NCI-H146 treated with DMSO at 0.1 percent for 48 hours (cell line): ENCODE results near the gene INO80.
A peak's percentile ranks its signal among the peaks of the same experiment; 100 is the strongest.
"Not testable (repeated sequence)": the region's sequence is repeated elsewhere in the genome, so short reads cannot be mapped to it uniquely, and the experiment has no call there.

Experiments used
- DNase-seq: peaks from one replicate; lab custom pipeline; 2025; ENCODE audit not compliant: unreplicated experiment; lab: John Stamatoyannopoulos, UW

The INO80 gene

DNA sequence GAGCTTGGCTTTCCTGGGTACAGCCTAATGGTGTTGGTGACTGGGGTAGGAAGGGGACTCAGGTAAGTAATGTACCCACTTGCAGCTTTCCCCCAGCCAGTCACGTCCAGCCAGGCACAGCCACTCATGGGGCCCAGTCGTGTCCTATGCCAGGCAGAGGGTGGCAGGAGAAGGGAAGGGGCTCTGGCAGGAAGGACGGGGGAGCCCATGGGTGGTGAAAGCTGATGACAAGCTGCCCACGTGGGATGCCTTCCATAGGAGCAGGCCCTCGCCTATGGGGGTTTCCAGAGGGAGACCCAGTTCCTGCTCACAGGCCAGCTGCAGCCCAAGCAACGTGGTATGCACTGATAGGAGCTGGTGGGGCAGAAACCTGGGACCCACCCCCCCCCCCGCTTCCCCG, 152.1 kb downstream of the INO80 start:
- DNase-seq: no peak

- DNase-seq: no peak
Observed at GRCh38 chr15:40963201-40963600, 152.9 kb downstream of the INO80 start.

GRCh38 chr15:40962317-40962716, 153.8 kb downstream of the INO80 start:
- DNase-seq: not testable (repeated sequence)

DNA sequence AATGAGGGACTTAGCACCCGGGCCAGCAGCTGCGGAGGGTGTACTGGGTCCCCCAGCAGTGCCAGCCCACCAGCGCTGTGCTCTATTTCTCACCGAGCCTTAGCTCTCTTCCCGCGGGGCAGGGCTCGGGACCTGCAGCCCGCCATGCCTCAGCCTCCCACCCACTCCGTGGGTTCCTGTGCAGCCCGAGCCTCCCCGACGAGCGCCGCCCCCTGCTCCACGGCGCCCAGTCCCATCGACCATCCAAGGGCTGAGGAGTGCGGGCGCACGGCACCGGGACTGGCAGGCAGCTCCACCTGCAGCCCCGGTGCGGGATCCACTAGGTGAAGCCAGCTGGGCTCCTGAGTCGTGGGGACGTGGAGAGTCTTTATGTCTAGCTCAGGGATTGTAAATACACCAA, 154.3 kb downstream of the INO80 start:
- not testable (repeated sequence) for DNase-seq

- no peak for DNase-seq
Observed at GRCh38 chr15:40960925-40961324, 155.2 kb downstream of the INO80 start.

GRCh38 chr15:40960151-40960885, 155.8 kb downstream of the INO80 start:
- no peak for DNase-seq

DNA sequence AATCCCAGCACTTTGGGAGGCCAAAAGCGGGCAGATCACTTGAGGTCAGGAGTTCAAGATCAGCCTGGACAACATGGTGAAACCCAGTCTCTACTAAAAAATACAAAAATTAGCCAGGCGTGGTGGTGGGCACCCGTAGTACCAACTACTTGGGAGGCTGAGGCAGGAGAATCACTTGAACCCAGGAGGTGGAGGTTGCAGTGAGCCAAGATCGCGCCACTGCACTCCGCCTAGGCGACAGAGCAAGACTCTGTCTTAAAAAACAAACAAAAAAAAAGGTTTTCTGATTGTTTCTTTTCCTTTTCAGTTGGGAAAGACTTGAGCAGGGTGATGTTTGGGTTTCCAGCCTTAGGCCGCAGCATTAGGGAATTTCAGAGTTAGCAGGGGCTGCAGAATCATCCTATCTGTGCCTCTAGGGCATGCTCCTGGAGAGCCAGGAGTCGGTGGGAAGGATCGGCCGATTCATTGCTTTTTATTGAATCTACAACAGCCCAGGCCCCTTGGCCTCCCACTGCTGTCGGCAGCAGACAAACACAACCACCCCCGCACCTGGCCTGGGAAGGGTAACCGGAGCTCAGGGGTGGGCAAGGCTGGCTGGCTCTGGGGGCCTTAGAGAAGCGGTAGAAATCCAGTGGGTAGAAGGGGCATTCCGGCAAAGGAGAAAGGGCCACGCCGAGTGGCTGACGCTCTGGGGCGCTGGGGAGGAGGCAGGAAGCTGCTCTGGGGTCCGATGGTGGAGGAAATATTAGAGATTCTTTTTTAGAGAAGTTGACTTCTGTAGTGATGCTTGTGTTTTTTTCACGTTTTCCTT, 156.5 kb downstream of the INO80 start:
- DNase-seq: no peak

GRCh38 chr15:40958723-40959122, 157.4 kb downstream of the INO80 start:
- DNase-seq: no peak

- DNase-seq: no peak
Observed at GRCh38 chr15:40958146-40958545, 157.9 kb downstream of the INO80 start.

GRCh38 chr15:40957581-40958051, 158.5 kb downstream of the INO80 start:
- DNase-seq: no peak

DNA sequence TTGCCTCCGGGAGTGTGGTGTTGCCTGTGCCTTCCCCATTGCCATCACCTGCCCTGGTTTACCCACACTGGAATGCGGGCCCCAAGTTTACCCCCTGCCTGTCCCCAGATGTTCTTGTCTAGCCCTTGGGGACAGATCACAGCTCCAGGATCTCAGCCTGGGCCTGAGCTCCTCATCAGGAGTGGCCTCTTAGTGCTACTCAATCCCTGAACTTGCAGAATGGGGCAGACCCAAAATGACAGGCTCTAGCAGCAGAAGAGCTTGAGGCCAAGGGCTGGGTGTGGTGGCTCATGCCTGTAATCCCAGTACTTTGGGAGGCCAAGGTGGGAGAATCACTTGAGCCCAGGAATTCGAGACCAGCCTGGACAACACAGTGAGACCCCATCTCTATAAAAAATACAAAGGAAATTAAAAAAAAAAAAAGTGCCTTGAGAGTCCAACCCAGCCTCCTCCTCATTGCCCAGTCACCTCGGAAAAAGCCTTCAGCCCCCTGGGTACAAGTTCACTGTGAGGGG, 159.0 kb downstream of the INO80 start:
- DNase-seq: no peak

- no peak for DNase-seq
Observed at GRCh38 chr15:40956541-40956982, 159.5 kb downstream of the INO80 start.

GRCh38 chr15:40955930-40956540, 160.0 kb downstream of the INO80 start:
- DNase-seq: no peak

GRCh38 chr15:40955141-40955903, 160.8 kb downstream of the INO80 start:
- no peak for DNase-seq

GRCh38 chr15:40954158-40954848, 161.8 kb downstream of the INO80 start:
- DNase-seq: not testable (repeated sequence)

DNA sequence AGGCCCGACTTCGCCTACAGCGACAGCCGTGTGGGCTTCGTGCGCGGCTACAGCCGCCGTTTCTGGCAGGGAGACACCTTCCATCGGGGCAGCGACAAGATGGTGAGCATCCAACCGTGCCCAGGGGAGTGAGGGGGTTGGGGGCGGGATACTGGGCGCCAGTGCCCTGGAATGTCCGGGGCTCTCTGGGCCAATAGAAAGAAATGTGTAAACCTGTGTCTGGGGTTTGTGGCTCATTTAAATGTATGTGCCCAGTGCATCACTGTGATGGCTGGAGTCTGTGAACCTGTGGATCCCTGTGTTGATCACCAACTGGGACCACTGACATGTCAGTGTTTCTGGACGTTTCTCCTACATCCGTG, 162.4 kb downstream of the INO80 start:
- no peak for DNase-seq

DNA sequence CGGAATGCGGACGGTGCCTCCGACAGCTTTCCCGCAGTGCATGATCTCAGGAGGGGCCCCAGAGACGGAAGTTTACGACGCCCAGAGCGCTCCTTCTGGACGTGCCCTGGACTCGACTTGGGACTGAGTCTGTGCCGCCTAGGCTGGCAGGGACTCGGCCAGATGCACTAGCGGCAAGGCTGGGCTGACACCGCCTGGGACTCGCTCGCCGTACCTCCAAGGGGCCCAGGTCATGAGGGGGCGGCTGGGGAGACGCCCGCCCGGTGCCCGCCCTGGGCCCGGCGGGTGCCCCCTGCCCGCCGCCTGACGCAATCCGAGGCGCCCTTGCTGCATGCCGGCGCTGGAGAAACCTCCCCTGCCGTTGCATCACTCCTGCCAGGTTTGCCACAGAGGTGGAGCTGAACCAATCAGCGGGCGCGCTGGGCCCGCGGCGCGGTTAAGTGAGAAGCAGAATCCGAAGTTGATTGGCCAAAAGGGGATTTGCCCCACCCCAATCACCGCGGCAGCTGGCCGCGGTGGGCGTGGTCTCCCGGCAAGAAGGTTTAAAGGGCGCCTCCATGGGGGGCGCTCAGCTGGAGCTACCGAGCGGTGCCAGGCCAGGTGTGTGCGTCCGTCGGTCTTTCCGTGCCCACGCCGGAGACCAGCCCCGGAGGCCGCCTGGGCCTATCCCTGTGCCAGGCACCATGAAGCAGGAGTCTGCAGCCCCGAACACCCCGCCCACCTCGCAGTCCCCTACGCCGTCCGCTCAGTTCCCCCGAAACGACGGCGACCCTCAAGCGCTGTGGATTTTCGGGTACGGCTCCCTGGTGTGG, 163.0 kb downstream of the INO80 start, which contains the start of gene CHAC1:
TSS of gene CHAC1 (plus strand) at position 571 of the 812 bp plus-strand sequence. CDS start at position 684, 113 bp downstream.
- DNase-seq: peak; percentile 87

DNA sequence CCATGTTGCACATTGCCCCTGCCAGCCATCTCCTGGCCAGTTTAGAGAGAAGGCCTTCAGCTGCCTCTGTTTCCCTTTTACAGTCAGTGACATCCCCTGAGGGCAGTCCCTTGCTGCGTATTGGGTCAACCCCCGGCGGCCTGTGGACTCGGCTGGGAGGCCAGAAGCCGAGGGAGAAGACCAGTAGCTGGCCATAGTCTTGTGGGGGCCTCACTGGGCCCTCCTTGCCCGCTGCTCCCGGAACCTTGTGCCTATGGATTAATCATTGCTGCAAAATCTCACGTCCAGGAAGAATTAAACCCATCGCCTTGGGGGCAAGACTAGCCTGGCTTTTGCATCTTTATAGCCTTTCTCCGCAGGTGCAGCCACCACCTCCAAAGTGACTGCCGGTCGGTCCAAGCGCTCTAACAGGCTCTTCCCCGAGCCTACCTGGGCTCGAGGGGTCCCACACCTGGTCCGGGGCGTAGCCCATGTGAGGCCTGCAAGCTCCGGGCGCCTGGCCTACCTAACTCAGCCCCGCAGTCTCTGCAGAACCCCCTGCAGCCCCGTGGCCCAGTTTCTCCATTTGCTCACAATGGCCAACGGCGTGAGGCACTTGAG, 163.7 kb downstream of the INO80 start:
- no peak for DNase-seq

GRCh38 chr15:40951764-40952163, 164.3 kb downstream of the INO80 start:
- DNase-seq: no peak
